Measurements from ENCODE around the gene ELFN1.

DNA sequence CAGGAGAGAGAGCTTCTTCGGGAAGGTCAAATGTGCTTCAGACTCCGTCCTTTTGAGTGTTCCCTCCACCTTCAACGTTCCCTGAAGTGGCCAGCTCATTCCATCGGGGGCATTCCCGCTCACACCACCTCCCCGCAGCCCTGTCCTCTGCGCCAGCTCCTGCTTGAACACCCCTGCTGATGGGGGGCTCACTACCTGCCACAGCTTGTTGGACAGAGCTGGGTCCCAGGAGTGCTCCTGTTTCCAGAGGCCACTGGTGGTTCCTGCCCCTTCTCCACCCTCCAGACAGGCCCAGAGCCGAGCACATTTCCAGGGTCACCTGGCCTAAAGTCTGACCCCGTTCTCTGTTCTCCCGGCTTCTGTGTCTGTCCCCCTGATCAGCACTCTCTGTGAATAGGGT lies 67.4 kb downstream of the ELFN1 start:
- TF ChIP-seq, protein P1, sequence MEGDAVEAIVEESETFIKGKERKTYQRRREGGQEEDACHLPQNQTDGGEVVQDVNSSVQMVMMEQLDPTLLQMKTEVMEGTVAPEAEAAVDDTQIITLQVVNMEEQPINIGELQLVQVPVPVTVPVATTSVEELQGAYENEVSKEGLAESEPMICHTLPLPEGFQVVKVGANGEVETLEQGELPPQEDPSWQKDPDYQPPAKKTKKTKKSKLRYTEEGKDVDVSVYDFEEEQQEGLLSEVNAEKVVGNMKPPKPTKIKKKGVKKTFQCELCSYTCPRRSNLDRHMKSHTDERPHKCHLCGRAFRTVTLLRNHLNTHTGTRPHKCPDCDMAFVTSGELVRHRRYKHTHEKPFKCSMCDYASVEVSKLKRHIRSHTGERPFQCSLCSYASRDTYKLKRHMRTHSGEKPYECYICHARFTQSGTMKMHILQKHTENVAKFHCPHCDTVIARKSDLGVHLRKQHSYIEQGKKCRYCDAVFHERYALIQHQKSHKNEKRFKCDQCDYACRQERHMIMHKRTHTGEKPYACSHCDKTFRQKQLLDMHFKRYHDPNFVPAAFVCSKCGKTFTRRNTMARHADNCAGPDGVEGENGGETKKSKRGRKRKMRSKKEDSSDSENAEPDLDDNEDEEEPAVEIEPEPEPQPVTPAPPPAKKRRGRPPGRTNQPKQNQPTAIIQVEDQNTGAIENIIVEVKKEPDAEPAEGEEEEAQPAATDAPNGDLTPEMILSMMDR (IDR thresholded peaks at IDR 0.05) = no peak
- TF ChIP-seq EP300 (IDR thresholded peaks at IDR 0.05) = no peak

Measured in gastroesophageal sphincter (tissue), 3 donors.